K562 (cell line): ENCODE data around the gene KLK14. TPM values are rescaled to one million over a fixed set of nuclear protein-coding genes. Genes with fewer than 3 reads are reported as not detected.
A peak's percentile ranks its signal among the peaks of the same experiment; 100 is the strongest.

Experiments used
- CAMTA2 ChIP-seq: fragments of 250-450 bp; sonication (Bioruptor Pico); conservative IDR thresholded peaks from 2 replicates; pipeline ENCODE4 v1.5.1; 2022
- CBFA2T2 ChIP-seq: fragments of 450-650 bp; conservative IDR thresholded peaks from 2 replicates; pipeline ENCODE4 v1.6.1; 2017; ENCODE audit warnings: mild to moderate bottlenecking
- GATA2 ChIP-seq: sonication (generic); formaldehyde crosslinking; IDR thresholded peaks from 2 replicates; pipeline ENCODE4 v1.4.0; 2020; ENCODE audit warnings: mild to moderate bottlenecking, missing genetic modification reagents
- HCFC1 ChIP-seq: IDR thresholded peaks from 2 replicates; pipeline ENCODE4 v1.6.1; 2012; ENCODE audit warnings: low read depth, low read length, improper control_type of control experiment
- KHSRP ChIP-seq: fragments of 450-650 bp; IDR thresholded peaks from 2 replicates; pipeline ENCODE4 v1.6.1; 2017
- MNT ChIP-seq, 2 experiments: fragments of 450-650 bp; conservative IDR thresholded peaks; 2 replicates each; pipeline ENCODE4 v1.6.1; 2017; ENCODE audit warnings: mild to moderate bottlenecking in 2 of 2, moderate library complexity in 2 of 2
- NEUROD1 ChIP-seq: fragments of 150-350 bp; IDR thresholded peaks from 2 replicates; pipeline ENCODE4 v1.6.1; 2014; ENCODE audit warnings: borderline replicate concordance, low read length, low read depth; ENCODE audit not compliant: partially characterized antibody
- PBX2 ChIP-seq, 2 experiments: IDR thresholded peaks in 1 of 2; conservative IDR thresholded peaks in 1 of 2; 2 replicates each; pipeline ENCODE4 v1.6.1; 2016; ENCODE audit warnings: low read depth in 2 of 2, mild to moderate bottlenecking in 1 of 2, missing compliant biosample characterization in 1 of 2, missing genetic modification characterization in 1 of 2, moderate library complexity in 1 of 2
- POLR3G ChIP-seq: IDR thresholded peaks from 2 replicates; pipeline ENCODE4 v1.6.1; 2011; ENCODE audit not compliant: insufficient read length, insufficient replicate concordance; ENCODE audit errors: extremely low read depth
- SAFB2 ChIP-seq: fragments of 200-400 bp; formaldehyde crosslinking; IDR thresholded peaks from 2 replicates; pipeline ENCODE4 v1.6.1; 2018; ENCODE audit warnings: borderline replicate concordance, low read length, low read depth, moderate library complexity; ENCODE audit not compliant: severe bottlenecking
- SIN3A ChIP-seq, 2 experiments: fragments of 150-350 bp in 1 of 2; IDR thresholded peaks; 2 replicates each; pipeline ENCODE4 v1.6.1; 2011 to 2016; ENCODE audit warnings: borderline replicate concordance in 2 of 2, low read depth in 2 of 2, low read length in 2 of 2, mild to moderate bottlenecking in 2 of 2, moderate library complexity in 2 of 2; ENCODE audit not compliant: control insufficient read depth in 1 of 2
- SMAD4 ChIP-seq: fragments of 250-450 bp; sonication (Bioruptor Pico); conservative IDR thresholded peaks from 2 replicates; pipeline ENCODE4 v1.8.0; 2021; ENCODE audit warnings: inconsistent platforms, mild to moderate bottlenecking, moderate library complexity
- TAF15 ChIP-seq: fragments of 200-400 bp; formaldehyde crosslinking; IDR thresholded peaks from 2 replicates; pipeline ENCODE4 v1.6.1; 2017; ENCODE audit warnings: mild to moderate bottlenecking, low read depth, low read length, moderate library complexity
- ZNF253 ChIP-seq: fragments of 250-450 bp; sonication (Bioruptor Pico); conservative IDR thresholded peaks from 2 replicates; pipeline ENCODE4 v1.6.1; 2021; ENCODE audit warnings: mild to moderate bottlenecking
- ZNF561 ChIP-seq: fragments of 450-650 bp; formaldehyde crosslinking; conservative IDR thresholded peaks from 2 replicates; pipeline ENCODE4 v1.4.0; 2020; ENCODE audit warnings: mild to moderate bottlenecking, moderate library complexity
- ZNF589 ChIP-seq: fragments of 200-800 bp; sonication (Bioruptor generic); IDR thresholded peaks from 2 replicates; pipeline ENCODE4 v1.6.1; 2016; ENCODE audit warnings: low read depth, missing genetic modification characterization, missing compliant biosample characterization
- ZNF740 ChIP-seq, 3 experiments: fragments of 200-800 bp in 1 of 3; sonication (Bioruptor generic) in 1 of 3; sonication (generic) in 1 of 3; formaldehyde crosslinking in 1 of 3; IDR thresholded peaks; 2 replicates each; pipeline versions ENCODE4 v1.6.1 to v1.8.0; 2016 to 2022; ENCODE audit warnings: mild to moderate bottlenecking in 2 of 3, missing compliant biosample characterization in 2 of 3, missing genetic modification characterization in 2 of 3, missing genetic modification reagents in 1 of 3
- polyA plus RNA-seq, 8 experiments: library from polyadenylated mRNA; depleted of rRNA in 4 of 8; stranded (reverse) in 5 of 8; unstranded in 3 of 8; fragments of >200 nt; fragmentation: Nextera tagmentation in 2 of 8; fragmentation: Illumina TruSeq in 1 of 8; extraction: Ambion mirVana in 2 of 8; extraction: Trizol in 1 of 8; gene quantifications; 2 replicates each; pipeline versions ENCODE4 v1.2.1 to v1.2.3, GENCODE V29; 2011 to 2014; ENCODE audit warnings: inconsistent platforms in 1 of 8, missing spikeins in 1 of 8
- total RNA-seq, 7 experiments: library from RNA; depleted of rRNA in 6 of 7; stranded (reverse); fragments of >200 nt in 6 of 7; fragmentation: Illumina TruSeq in 2 of 7; extraction: Trizol in 2 of 7; gene quantifications; 2 replicates each; pipeline versions ENCODE4 v1.2.1 to v1.2.3, GENCODE V29; 2011 to 2021; ENCODE audit warnings: low replicate concordance in 1 of 7
- TF ChIP-seq, protein P1 (sequence below): fragments of 450-650 bp; IDR thresholded peaks from 2 replicates; pipeline ENCODE4 v1.6.1; 2016; ENCODE audit warnings: borderline replicate concordance

KLK14 gene
- total and polyA plus RNA-seq, 9 of the 15 experiments (the other 6 are each of a cell fraction or from before 2014, with no cell fraction given) = not detected

DNA sequence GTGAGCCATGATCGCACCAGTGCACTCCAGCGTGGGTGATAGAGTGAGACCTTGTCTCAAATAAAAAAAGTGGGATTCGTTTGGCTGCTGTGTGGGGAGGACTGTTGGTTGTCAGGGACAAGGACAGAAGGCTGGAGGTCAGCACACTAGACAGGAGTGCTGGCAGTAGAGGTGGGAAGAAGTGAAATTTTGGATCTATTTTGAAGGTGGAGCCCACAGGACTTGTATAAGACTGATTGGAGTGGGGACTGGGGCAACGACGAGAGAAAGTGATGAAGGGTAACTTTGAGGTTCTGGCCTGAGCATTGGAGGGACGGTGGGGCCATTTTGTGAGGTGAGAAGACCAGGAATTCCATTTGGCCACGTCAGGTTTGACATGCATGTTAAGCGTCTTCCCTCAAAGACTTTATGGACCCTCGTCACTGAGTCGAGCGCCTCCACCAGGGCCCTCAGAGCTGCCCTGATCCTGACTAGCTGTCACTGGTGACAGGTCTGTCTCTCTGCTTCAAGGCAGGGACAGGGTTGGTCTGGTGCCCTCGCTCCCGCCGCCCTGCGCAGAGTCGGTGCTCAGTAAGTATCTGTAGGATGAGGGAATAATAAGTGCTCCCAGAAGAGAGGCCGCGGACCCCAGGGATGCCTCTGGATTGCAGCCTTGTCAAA, 24.8 kb upstream of the KLK14 start (continued):
- TF ChIP-seq, protein P1, sequence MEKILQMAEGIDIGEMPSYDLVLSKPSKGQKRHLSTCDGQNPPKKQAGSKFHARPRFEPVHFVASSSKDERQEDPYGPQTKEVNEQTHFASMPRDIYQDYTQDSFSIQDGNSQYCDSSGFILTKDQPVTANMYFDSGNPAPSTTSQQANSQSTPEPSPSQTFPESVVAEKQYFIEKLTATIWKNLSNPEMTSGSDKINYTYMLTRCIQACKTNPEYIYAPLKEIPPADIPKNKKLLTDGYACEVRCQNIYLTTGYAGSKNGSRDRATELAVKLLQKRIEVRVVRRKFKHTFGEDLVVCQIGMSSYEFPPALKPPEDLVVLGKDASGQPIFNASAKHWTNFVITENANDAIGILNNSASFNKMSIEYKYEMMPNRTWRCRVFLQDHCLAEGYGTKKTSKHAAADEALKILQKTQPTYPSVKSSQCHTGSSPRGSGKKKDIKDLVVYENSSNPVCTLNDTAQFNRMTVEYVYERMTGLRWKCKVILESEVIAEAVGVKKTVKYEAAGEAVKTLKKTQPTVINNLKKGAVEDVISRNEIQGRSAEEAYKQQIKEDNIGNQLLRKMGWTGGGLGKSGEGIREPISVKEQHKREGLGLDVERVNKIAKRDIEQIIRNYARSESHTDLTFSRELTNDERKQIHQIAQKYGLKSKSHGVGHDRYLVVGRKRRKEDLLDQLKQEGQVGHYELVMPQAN = no peak
- no peak for TF ChIP-seq MNT (conservative IDR thresholded peaks at IDR 0.05)
- TF ChIP-seq POLR3G = no peak
- no peak for TF ChIP-seq SAFB2
- peak; percentile 55 for TF ChIP-seq HCFC1
- TF ChIP-seq CAMTA2 = no peak
- TF ChIP-seq ZNF561 (CRISPR knock-in tag) = no peak
- TF ChIP-seq PBX2 (CRISPR knock-in tag; IDR thresholded peaks at IDR 0.05; ENCODE audit: low read depth) = peak; percentile 32
- TF ChIP-seq PBX2 (tag; conservative IDR thresholded peaks at IDR 0.05; ENCODE audit: low read depth) = peak; percentile 72
- TF ChIP-seq KHSRP = no peak
- TF ChIP-seq SIN3A (IDR thresholded peaks at IDR 0.05; ENCODE audit: borderline replicate concordance in 2 of 2, control insufficient read depth in 1 of 2, low read depth in 2 of 2, low read length in 2 of 2) = peak in 1 of 2 experiments; percentile 82; a peak in 1 of 4 replicates
- TF ChIP-seq ZNF740 (CRISPR knock-in tag; IDR thresholded peaks at IDR 0.05) = no peak
- no peak for TF ChIP-seq ZNF740 (tag; IDR thresholded peaks at IDR 0.05)
- no peak for TF ChIP-seq TAF15
- peak; percentile 35; the same call in 1 of the 2 replicates for TF ChIP-seq SMAD4 (CRISPR knock-in tag)
- TF ChIP-seq CBFA2T2 = no peak
- TF ChIP-seq ZNF253 (CRISPR knock-in tag) = no peak
- TF ChIP-seq NEUROD1 = no peak
- TF ChIP-seq GATA2 = 0 out of 2 replicates have a peak, but pooled peaks have one; percentile 26
- 0 out of 2 replicates have a peak, but pooled peaks have one; percentile 28 for TF ChIP-seq ZNF589 (CRISPR knock-in tag)
